GM12872 (cell line): Measurements from ENCODE around the gene DNAAF2.

Experiments
- CTCF ChIP-seq: IDR thresholded peaks from 3 replicates; pipeline ENCODE4 v1.5.1; 2011; ENCODE audit warnings: low read depth, mild to moderate bottlenecking, low read length, moderate library complexity; ENCODE audit not compliant: insufficient read depth

DNAAF2 gene

GRCh38 chr14:49598189-49598484 is 36.9 kb downstream of the DNAAF2 start:
- TF ChIP-seq CTCF: no peak

- no peak for TF ChIP-seq CTCF
Measured at GRCh38 chr14:49594347-49595091, 40.5 kb downstream of the DNAAF2 start.

GRCh38 chr14:49593016-49593415 is 42.0 kb downstream of the DNAAF2 start:
- TF ChIP-seq CTCF: no peak

GRCh38 chr14:49589387-49589786 is 45.7 kb downstream of the DNAAF2 start:
- no peak for TF ChIP-seq CTCF

GRCh38 chr14:49586673-49587460 is 48.2 kb downstream of the DNAAF2 start:
- peak; percentile 72 for TF ChIP-seq CTCF

GRCh38 chr14:49585803-49586672 is 49.0 kb downstream of the DNAAF2 start, which contains the start of gene RPS29:
RPS29 (minus strand) TSS chr14:49586380; CDS start chr14:49586346, 34 bp downstream.
- no peak for TF ChIP-seq CTCF

- TF ChIP-seq CTCF: no peak
Measured at GRCh38 chr14:49584058-49584457, 51.0 kb downstream of the DNAAF2 start.
